Pancreas (tissue), 10 donors: ENCODE measurements around the gene LRRC75B. TPM values are rescaled to one million over a fixed set of nuclear protein-coding genes. Genes with fewer than 3 reads are reported as not detected.

Experiments used
- ATAC-seq, 4 donors: fragments of 200-7000 bp; cut with Tn5 transposase; one replicate each; pipeline versions ENCODE4 v1.8.0 to v1.9.1; 2020; ENCODE audit warnings: mild to moderate bottlenecking in 4 of 4, moderate library complexity in 4 of 4
- DNase-seq, 6 donors: peaks; one replicate each; pipeline ENCODE4 v3.0.0-alpha.2; 2020
- FAIRE-seq: peaks from 2 replicates; lab custom pipeline; 2012; peaks lifted over from hg19 to GRCh38; lab: Jason Lieb, UNC
- H3K27ac ChIP-seq, 4 donors: fragments of 200-600 bp; sonication (generic); 1 replicate in 3 of 4; 2 replicates in 1 of 4; pipeline versions ENCODE4 v1.5.0 to v1.8.0; 2020
- H3K27me3 ChIP-seq, 4 donors: fragments of 200-600 bp; one replicate each; pipeline ENCODE4 v1.8.0; 2021
- H3K36me3 ChIP-seq, 3 donors: fragments of 200-600 bp; sonication (generic) in 1 of 3; one replicate each; pipeline versions ENCODE4 v1.5.0 to v1.8.0; 2020 to 2021
- H3K4me1 ChIP-seq, 3 donors: fragments of 200-600 bp; one replicate each; pipeline ENCODE4 v1.8.0; 2021
- H3K4me3 ChIP-seq, 4 donors: fragments of 200-600 bp; sonication (generic) in 2 of 4; one replicate each; pipeline versions ENCODE4 v1.5.0 to v1.8.0; 2020 to 2021
- H3K9me3 ChIP-seq, 4 donors: fragments of 200-600 bp; one replicate each; pipeline ENCODE4 v1.8.0; 2021
- WGBS, 2 donors: extraction: QIAGEN DNeasy Blood & Tissue Kit; methylation state at CpG; one replicate each; pipeline ENCODE4 v1.1.7; 2013; 5-methylcytosine and 5-hydroxymethylcytosine counted together
- intact Hi-C, 3 donors: fragments of 100-400 bp; cut with DNase I; formaldehyde crosslinking; loops; one replicate each; pipeline versions ENCODE4 v1.11.1 to v1.14.2; 2022
- polyA plus RNA-seq, 2 donors: library from polyadenylated mRNA; stranded (reverse); fragments of 200-250 nt; gene quantifications; one replicate each; pipeline ENCODE4 v1.2.3, GENCODE V29; 2013
- total RNA-seq, 6 donors: library from RNA; stranded (reverse); fragmentation: NEBNext Ultra II Directional in 4 of 6; extraction: Animal tissue kit (Norgen Biotek cat#: 25700) in 4 of 6; gene quantifications; one replicate each; pipeline versions ENCODE4 v1.2.1 to v1.2.4, GENCODE V29; 2021 to 2023
- TF ChIP-seq, protein P1 (sequence below), 4 donors: fragments of 200-600 bp; sonication (generic) in 3 of 4; IDR thresholded peaks; one replicate each; pipeline versions ENCODE4 v1.5.0 to v1.8.0; 2021; ENCODE audit warnings: antibody characterized with exemption in 4 of 4
- donor health status: healthy with polysubstance abuse.
- donor health status: DM: no; HTN: no; CAD: no; lungs with moderate emphysema.
- donor health status: DM: no; HTN: no; CAD: no.
- donor health status: control.
- donor health status: control.
- donor health status: Bipolar disorder and iron deficiency.
- donor health status: DM: yes; HTN: yes; CAD: no.
- donor health status: DM: no; HTN: no; CAD: no.
- donor health status: DM: no; HTN: no; CAD: no.
- donor health status: DM: yes; HTN: yes; CAD: no.

The LRRC75B gene
- total and polyA plus RNA-seq, 8 donors = 8.3 to 106 (median 12.3) TPM

GRCh38 chr22:24588757-24589481 is 4.0 kb downstream of the LRRC75B start:
- Histone ChIP-seq H3K9me3 (no peaks in the 10 kb centered on the region), H3K4me3 (no peak overlapping the region), H3K36me3 (peaks cover 0 to 4% (median 0%) of the 10 kb centered on the region in 3 donors), H3K27me3 (no peaks in the 10 kb centered on the region), H3K27ac (peak overlapping the region; percentile 13 to 66 (median 48)), H3K4me1 (peaks cover 6 to 16% (median 14%) of the 10 kb centered on the region in 3 donors)
- peak in 1 of 6 donors; percentile 64 for DNase-seq
- TF ChIP-seq, protein P1, sequence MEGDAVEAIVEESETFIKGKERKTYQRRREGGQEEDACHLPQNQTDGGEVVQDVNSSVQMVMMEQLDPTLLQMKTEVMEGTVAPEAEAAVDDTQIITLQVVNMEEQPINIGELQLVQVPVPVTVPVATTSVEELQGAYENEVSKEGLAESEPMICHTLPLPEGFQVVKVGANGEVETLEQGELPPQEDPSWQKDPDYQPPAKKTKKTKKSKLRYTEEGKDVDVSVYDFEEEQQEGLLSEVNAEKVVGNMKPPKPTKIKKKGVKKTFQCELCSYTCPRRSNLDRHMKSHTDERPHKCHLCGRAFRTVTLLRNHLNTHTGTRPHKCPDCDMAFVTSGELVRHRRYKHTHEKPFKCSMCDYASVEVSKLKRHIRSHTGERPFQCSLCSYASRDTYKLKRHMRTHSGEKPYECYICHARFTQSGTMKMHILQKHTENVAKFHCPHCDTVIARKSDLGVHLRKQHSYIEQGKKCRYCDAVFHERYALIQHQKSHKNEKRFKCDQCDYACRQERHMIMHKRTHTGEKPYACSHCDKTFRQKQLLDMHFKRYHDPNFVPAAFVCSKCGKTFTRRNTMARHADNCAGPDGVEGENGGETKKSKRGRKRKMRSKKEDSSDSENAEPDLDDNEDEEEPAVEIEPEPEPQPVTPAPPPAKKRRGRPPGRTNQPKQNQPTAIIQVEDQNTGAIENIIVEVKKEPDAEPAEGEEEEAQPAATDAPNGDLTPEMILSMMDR (IDR thresholded peaks at IDR 0.05) = no peak
- no peak for FAIRE-seq
- intact Hi-C loops = no loop called here
- ATAC-seq = no peak
- 77% methylated on average over 21 of the region's 21 CpGs for WGBS, 2 donors

DNA sequence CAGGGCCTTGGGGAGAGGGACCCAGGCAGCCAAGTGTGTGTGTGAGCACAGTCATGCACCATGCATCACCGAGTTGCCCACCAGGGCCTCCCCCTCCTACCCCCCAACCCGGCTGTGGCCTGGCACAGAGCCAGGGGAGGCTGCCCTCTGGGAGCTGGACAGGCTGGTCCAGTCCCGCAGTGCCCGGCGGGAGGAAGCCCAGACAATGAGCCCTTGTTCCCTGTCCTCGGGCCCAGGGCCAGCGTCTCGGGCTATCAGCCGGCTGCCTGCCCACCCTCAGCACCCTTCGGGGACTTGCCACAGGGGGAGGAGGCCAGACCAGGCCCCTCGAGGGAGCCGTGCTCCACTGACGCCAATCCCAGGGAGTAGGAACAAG is 4.5 kb downstream of the LRRC75B start:
- Histone ChIP-seq H3K4me3 (no peak overlapping the region), H3K27me3 (no peaks in the 10 kb centered on the region), H3K27ac (peak overlapping the region; percentile 8 to 66 (median 48)), H3K4me1 (peaks cover under 1 to 15% (median 14%) of the 10 kb centered on the region in 3 donors), H3K9me3 (no peaks in the 10 kb centered on the region), H3K36me3 (peaks cover 0 to 4% (median 0%) of the 10 kb centered on the region in 3 donors)
- TF ChIP-seq, protein P1 (IDR thresholded peaks at IDR 0.05) = no peak
- DNase-seq (peak; percentile 68 to 95 (median 82)), FAIRE-seq (no peak), ATAC-seq (peak; percentile 54 to 66 (median 62))
- WGBS, 2 donors = 36 to 55% methylated on average over 13 of the region's 13 CpGs
- intact Hi-C loops = no loop called here

DNA sequence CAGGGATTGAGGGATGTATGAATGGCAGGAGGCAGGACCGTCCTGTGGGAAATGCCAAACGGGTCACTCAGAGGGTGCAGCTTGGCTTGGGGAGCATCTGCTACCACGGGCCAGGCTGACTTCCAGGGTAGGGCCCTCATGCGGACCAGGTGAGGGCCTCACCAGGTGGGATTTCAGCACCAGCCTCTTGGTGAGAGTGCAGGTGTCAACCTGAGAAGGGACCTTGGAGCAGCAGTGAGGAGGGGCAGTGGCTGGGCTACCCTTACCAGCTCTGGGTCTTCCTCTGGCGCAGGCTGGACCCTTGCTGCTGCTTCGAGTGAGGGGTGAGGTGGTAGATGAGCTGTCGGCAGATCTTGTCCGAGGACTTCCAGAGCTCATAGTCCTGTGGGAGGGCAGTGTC is 4.9 kb downstream of the LRRC75B start:
- Histone ChIP-seq H3K27ac (peak overlapping the region; percentile 8 to 55 (median 39)), H3K36me3 (peaks cover 0 to 4% (median 0%) of the 10 kb centered on the region in 3 donors), H3K4me1 (peaks cover 0 to 13% (median 12%) of the 10 kb centered on the region in 3 donors), H3K4me3 (no peak overlapping the region), H3K9me3 (no peaks in the 10 kb centered on the region), H3K27me3 (no peaks in the 10 kb centered on the region)
- ATAC-seq (no peak), DNase-seq (peak in 1 of 6 donors; percentile 50), FAIRE-seq (no peak)
- intact Hi-C loops = no loop called here
- TF ChIP-seq, protein P1 (IDR thresholded peaks at IDR 0.05) = no peak
- 61 to 64% methylated on average over 8 of the region's 8 CpGs for WGBS, 2 donors

DNA sequence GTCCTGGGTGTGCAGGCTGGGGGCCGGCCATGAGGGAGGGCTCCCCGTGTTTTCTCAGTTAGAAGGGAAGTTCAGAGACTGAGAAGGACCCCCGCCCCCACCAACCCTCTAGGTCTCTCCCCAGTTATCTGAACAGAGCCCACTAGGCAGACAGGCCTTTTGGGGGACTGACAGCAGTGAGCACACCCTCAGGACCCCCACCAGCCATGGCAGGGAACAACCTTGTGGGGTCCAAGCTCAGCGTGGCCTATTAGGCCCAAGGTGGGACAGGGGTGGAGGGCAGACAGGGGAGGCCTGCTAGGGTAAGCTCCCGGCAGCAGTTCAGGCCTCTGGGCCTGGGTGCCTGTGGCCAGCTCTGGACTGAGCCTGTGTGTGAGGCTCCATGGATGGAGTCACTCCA is 5.6 kb downstream of the LRRC75B start:
- DNase-seq (peak in 1 of 6 donors; percentile 54), FAIRE-seq (no peak), ATAC-seq (no peak)
- Histone ChIP-seq H3K9me3 (no peaks in the 10 kb centered on the region), H3K36me3 (peaks cover 0 to 4% (median 0%) of the 10 kb centered on the region in 3 donors), H3K27ac (peak overlapping the region in 2 of 4 donors; percentile 17 to 28), H3K4me3 (no peak overlapping the region), H3K27me3 (no peaks in the 10 kb centered on the region), H3K4me1 (peaks cover 0 to 13% (median 12%) of the 10 kb centered on the region in 3 donors)
- intact Hi-C loops = no loop called here
- 78 to 80% methylated on average over 5 of the region's 5 CpGs for WGBS, 2 donors
- TF ChIP-seq, protein P1 (IDR thresholded peaks at IDR 0.05) = no peak
